HG03571 (cell line): ENCODE results near the gene NDUFAF8.

Experiments
- ATAC-seq: cut with Tn5 transposase; IDR thresholded peaks from one replicate; pipeline ENCODE4 v1.9.1; 2021; ENCODE audit not compliant: unreplicated experiment

NDUFAF8 gene

GRCh38 chr17:81267390-81268067, 28.4 kb downstream of the NDUFAF8 start:
- ATAC-seq = no peak

- no peak for ATAC-seq
These were observed 31.2 kb downstream of the NDUFAF8 start for GRCh38 chr17:81270279-81270678.

GRCh38 chr17:81271226-81271625, 32.1 kb downstream of the NDUFAF8 start:
- ATAC-seq = no peak

GRCh38 chr17:81272616-81273015, 33.5 kb downstream of the NDUFAF8 start:
- no peak for ATAC-seq

GRCh38 chr17:81273698-81274470, 34.8 kb downstream of the NDUFAF8 start:
- ATAC-seq = no peak

- no peak for ATAC-seq
These were observed 35.3 kb downstream of the NDUFAF8 start for GRCh38 chr17:81274471-81274855.

- ATAC-seq = no peak
These were observed 37.7 kb downstream of the NDUFAF8 start for GRCh38 chr17:81276781-81277180.

- ATAC-seq = no peak
These were observed 38.3 kb downstream of the NDUFAF8 start for GRCh38 chr17:81277421-81277820.

GRCh38 chr17:81277946-81278693, 39.0 kb downstream of the NDUFAF8 start:
- ATAC-seq = no peak

GRCh38 chr17:81278831-81279230, 39.7 kb downstream of the NDUFAF8 start:
- no peak for ATAC-seq

- no peak for ATAC-seq
These were observed 40.5 kb downstream of the NDUFAF8 start for GRCh38 chr17:81279278-81280275.

- no peak for ATAC-seq
These were observed 41.5 kb downstream of the NDUFAF8 start for GRCh38 chr17:81280571-81280970.

GRCh38 chr17:81282141-81282540, 43.0 kb downstream of the NDUFAF8 start:
- no peak for ATAC-seq

- ATAC-seq = no peak
These were observed 43.8 kb downstream of the NDUFAF8 start for GRCh38 chr17:81282876-81283275.

- no peak for ATAC-seq
These were observed 46.2 kb downstream of the NDUFAF8 start for GRCh38 chr17:81285179-81285878.

- no peak for ATAC-seq
These were observed 46.8 kb downstream of the NDUFAF8 start for GRCh38 chr17:81285894-81286293.

GRCh38 chr17:81286491-81287145, 47.5 kb downstream of the NDUFAF8 start:
- no peak for ATAC-seq

- no peak for ATAC-seq
These were observed 48.0 kb downstream of the NDUFAF8 start for GRCh38 chr17:81287152-81287551.

GRCh38 chr17:81287741-81288430, 48.8 kb downstream of the NDUFAF8 start:
- no peak for ATAC-seq
